ENCODE results near the gene C16orf90. TPM values are rescaled to one million over a fixed set of nuclear protein-coding genes. Genes with fewer than 3 reads are reported as not detected.
"Not testable (repeated sequence)": the region's sequence is repeated elsewhere in the genome, so short reads cannot be mapped to it uniquely, and the experiment has no call there.

The C16orf90 gene
- total RNA-seq, 1 donor = not detected

DNA sequence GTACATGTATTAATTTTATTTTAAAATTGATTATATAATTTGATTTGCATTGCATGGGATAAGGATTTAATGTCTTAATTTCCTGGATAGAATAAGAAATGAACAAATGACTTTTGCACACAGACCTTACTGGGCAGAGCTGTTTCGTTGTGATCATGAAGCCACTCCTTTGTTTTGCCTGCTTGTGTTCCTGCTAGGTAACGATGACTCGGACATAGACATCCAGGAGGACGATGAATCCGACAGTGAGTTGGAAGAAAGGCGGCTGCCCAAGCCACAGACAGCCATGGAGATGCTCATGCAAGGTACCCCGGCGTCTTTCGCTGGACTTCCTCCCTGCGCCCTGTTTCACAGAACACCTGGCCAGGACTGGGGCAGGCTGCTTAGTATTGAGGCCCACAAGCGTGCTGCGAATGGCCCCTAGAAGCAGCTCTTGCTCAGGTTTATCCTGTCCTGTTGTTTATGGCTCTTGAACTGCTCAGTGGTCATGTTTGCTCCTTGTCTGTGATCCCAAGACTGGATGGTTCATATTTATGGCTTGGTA lies 35.2 kb upstream of the C16orf90 start:
- H3K4me1 ChIP-seq (ENCODE audit: insufficient read depth, low read length) = no peaks in the 10 kb centered on the region
- H3K9me3 ChIP-seq (ENCODE audit: low read depth, low read length) = no peaks in the 10 kb centered on the region
- no peak for DNase-seq (ENCODE audit: insufficient read length, low spot score, missing footprints)
- no peak overlapping the region for H3K4me2 ChIP-seq (ENCODE audit: insufficient read depth, low read length)
- H3K27me3 ChIP-seq (ENCODE audit: insufficient read depth, low read length) = no peaks in the 10 kb centered on the region
- H3K4me3 ChIP-seq (ENCODE audit: insufficient read depth, low read length) = no peak overlapping the region
- H3K79me2 ChIP-seq (ENCODE audit: insufficient read depth, low read length) = no peaks in the 10 kb centered on the region
- no peak overlapping the region for H3K27ac ChIP-seq (ENCODE audit: low read depth, low read length)
- TF ChIP-seq, protein P1, sequence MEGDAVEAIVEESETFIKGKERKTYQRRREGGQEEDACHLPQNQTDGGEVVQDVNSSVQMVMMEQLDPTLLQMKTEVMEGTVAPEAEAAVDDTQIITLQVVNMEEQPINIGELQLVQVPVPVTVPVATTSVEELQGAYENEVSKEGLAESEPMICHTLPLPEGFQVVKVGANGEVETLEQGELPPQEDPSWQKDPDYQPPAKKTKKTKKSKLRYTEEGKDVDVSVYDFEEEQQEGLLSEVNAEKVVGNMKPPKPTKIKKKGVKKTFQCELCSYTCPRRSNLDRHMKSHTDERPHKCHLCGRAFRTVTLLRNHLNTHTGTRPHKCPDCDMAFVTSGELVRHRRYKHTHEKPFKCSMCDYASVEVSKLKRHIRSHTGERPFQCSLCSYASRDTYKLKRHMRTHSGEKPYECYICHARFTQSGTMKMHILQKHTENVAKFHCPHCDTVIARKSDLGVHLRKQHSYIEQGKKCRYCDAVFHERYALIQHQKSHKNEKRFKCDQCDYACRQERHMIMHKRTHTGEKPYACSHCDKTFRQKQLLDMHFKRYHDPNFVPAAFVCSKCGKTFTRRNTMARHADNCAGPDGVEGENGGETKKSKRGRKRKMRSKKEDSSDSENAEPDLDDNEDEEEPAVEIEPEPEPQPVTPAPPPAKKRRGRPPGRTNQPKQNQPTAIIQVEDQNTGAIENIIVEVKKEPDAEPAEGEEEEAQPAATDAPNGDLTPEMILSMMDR (IDR thresholded peaks at IDR 0.05; ENCODE audit: extremely low read depth, low read depth, low read length) = no peak
- peaks cover 4% of the 10 kb centered on the region for H4K20me1 ChIP-seq (ENCODE audit: insufficient read depth, low read length)
- no peak overlapping the region for H2AFZ ChIP-seq (ENCODE audit: low read length)
- H3K36me3 ChIP-seq (ENCODE audit: insufficient read depth, low read length) = peaks cover 39% of the 10 kb centered on the region

DNA sequence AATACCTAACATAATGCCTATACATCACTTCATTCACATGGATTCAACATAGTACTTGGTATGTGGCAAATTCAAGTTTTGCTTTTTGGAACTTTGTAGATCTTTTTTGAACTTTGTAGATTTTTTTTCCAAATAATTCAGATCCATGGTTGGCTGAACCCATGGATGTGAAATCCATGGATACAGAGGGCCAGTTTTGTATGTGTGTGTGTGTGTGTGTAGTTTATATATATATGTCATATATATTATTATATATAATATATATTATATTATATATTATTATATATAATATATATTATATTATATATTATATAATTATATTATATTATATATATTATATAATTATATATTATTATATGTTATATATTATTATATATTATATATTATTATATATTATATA lies 33.9 kb upstream of the C16orf90 start:
- Histone ChIP-seq H4K20me1 (ENCODE audit: insufficient read depth, low read length) (peaks cover 4% of the 10 kb centered on the region), H3K27ac (ENCODE audit: low read depth, low read length) (no peak overlapping the region), H3K4me3 (ENCODE audit: insufficient read depth, low read length) (no peak overlapping the region), H3K27me3 (ENCODE audit: insufficient read depth, low read length) (no peaks in the 10 kb centered on the region), H3K4me1 (ENCODE audit: insufficient read depth, low read length) (no peaks in the 10 kb centered on the region), H3K9me3 (ENCODE audit: low read depth, low read length) (no peaks in the 10 kb centered on the region), H3K36me3 (ENCODE audit: insufficient read depth, low read length) (peaks cover 40% of the 10 kb centered on the region), H2AFZ (ENCODE audit: low read length) (no peak overlapping the region), H3K4me2 (ENCODE audit: insufficient read depth, low read length) (no peak overlapping the region), H3K79me2 (ENCODE audit: insufficient read depth, low read length) (no peaks in the 10 kb centered on the region)
- DNase-seq (ENCODE audit: insufficient read length, low spot score, missing footprints) = no peak
- TF ChIP-seq, protein P1 (IDR thresholded peaks at IDR 0.05; ENCODE audit: extremely low read depth, low read depth, low read length) = no peak

DNA sequence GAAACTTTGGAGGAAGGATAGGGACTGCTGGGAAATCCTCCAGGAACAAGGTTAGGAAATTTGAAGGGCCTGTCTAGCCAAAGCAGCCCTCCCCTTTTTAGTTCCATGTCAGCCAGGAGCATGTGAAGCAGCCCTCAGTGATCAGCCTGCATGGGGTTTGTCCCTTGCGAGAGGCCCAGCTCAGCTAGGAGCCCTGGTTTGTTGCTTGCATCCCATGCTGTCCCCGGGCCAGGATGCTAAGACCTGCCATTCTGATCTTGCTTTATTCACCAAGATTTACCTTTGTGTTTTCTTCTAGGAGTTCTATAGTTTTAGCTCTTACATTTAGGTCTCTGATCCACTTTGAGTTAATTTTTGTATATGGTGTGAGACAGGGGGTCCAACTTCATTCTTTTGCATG lies 33.1 kb upstream of the C16orf90 start:
- peaks cover 47% of the 10 kb centered on the region for H3K36me3 ChIP-seq (ENCODE audit: insufficient read depth, low read length)
- no peak overlapping the region for H3K4me3 ChIP-seq (ENCODE audit: insufficient read depth, low read length)
- no peaks in the 10 kb centered on the region for H3K4me1 ChIP-seq (ENCODE audit: insufficient read depth, low read length)
- peaks cover 4% of the 10 kb centered on the region for H4K20me1 ChIP-seq (ENCODE audit: insufficient read depth, low read length)
- H3K9me3 ChIP-seq (ENCODE audit: low read depth, low read length) = no peaks in the 10 kb centered on the region
- H3K27ac ChIP-seq (ENCODE audit: low read depth, low read length) = no peak overlapping the region
- DNase-seq (ENCODE audit: insufficient read length, low spot score, missing footprints) = no peak
- H3K4me2 ChIP-seq (ENCODE audit: insufficient read depth, low read length) = no peak overlapping the region
- no peaks in the 10 kb centered on the region for H3K27me3 ChIP-seq (ENCODE audit: insufficient read depth, low read length)
- no peaks in the 10 kb centered on the region for H3K79me2 ChIP-seq (ENCODE audit: insufficient read depth, low read length)
- TF ChIP-seq, protein P1 (IDR thresholded peaks at IDR 0.05; ENCODE audit: extremely low read depth, low read depth, low read length) = no peak
- no peak overlapping the region for H2AFZ ChIP-seq (ENCODE audit: low read length)

DNA sequence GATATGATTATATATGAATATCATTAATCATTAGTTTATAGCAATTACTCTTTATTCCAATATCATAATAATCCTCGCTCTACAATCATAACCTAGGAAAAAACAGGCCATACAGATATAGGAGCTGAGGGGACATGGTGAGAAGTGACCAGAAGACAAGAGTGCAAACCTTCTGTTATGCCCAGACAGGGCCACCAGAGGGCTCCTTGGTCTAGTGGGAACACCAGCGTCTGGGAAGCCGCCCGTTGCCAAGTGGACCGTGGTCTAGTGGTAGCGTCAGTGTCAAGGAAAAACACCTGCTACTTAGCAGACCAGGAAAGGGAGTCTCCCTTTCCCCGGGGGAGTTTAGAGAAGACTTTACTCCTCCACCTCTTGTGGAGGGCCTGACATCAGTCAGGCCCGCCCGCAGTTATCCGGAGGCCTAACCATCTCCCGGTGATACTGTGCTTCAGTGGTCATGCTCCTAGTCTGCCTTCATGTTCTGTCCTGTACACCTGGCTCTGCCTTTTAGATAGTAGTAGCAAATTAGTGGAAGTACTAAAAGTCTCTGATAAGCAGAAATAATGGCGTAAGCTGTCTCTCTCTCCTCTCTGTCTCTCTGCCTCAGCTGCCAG lies 32.0 kb upstream of the C16orf90 start:
- not testable (repeated sequence) for H3K27ac ChIP-seq (ENCODE audit: low read depth, low read length); H2AFZ ChIP-seq (ENCODE audit: low read length); DNase-seq (ENCODE audit: insufficient read length, low spot score, missing footprints); H4K20me1 ChIP-seq (ENCODE audit: insufficient read depth, low read length); H3K79me2 ChIP-seq (ENCODE audit: insufficient read depth, low read length); H3K4me1 ChIP-seq (ENCODE audit: insufficient read depth, low read length); H3K27me3 ChIP-seq (ENCODE audit: insufficient read depth, low read length); H3K9me3 ChIP-seq (ENCODE audit: low read depth, low read length); H3K4me3 ChIP-seq (ENCODE audit: insufficient read depth, low read length); H3K4me2 ChIP-seq (ENCODE audit: insufficient read depth, low read length)
- H3K36me3 ChIP-seq (ENCODE audit: insufficient read depth, low read length) = peaks cover 43% of the 10 kb centered on the region
- TF ChIP-seq, protein P1 (IDR thresholded peaks at IDR 0.05; ENCODE audit: extremely low read depth, low read depth, low read length) = peak; percentile 59

All from osteoblast (primary cell).